Caco-2 (cell line): ENCODE measurements around the gene DLX4. TPM values are rescaled to one million over a fixed set of nuclear protein-coding genes. Genes with fewer than 3 reads are reported as not detected.

ENCODE experiments used
- BruUV-seq: library from RNA; stranded (reverse); fragments of 400-500 nt; replicated peaks from 2 replicates; lab custom pipeline; 2021; lab: Mats Ljungman, UMichigan
- CTCF ChIA-PET: fragments of 300-600 bp; sonication (Branson Sonifier 250); formaldehyde crosslinking; loops from one replicate; lab custom pipeline; 2022; ENCODE audit warnings: antibody characterized with exemption; lab: Charles Lee
- POLR2A ChIA-PET: fragments of 300-600 bp; sonication (Branson Sonifier 250); formaldehyde crosslinking; loops from one replicate; lab custom pipeline; 2022; ENCODE audit warnings: antibody characterized with exemption; lab: Charles Lee
- DNase-seq, 2 experiments: peaks; one replicate each; pipeline versions ENCODE4 v3.0.0 to v3.0.0-alpha.2; 2020 to 2022
- H3K27me3 ChIP-seq: replicated peaks from 2 replicates; pipeline ENCODE4 v1.6.0; 2011; ENCODE audit warnings: low read length; ENCODE audit not compliant: control insufficient read depth, insufficient read depth
- H3K36me3 ChIP-seq: 2 replicates; pipeline ENCODE4 v1.5.1; 2011; ENCODE audit warnings: low read length; ENCODE audit not compliant: control insufficient read depth, insufficient read depth
- H3K4me1 ChIP-seq: fragments of 250-450 bp; sonication (Bioruptor Pico); 2 replicates; pipeline ENCODE4 v1.5.1; 2020; ENCODE audit warnings: mild to moderate bottlenecking
- H3K4me3 ChIP-seq: 2 replicates; pipeline ENCODE4 v1.5.1; 2011; ENCODE audit warnings: low read depth, mild to moderate bottlenecking, control low read depth, low read length
- H3K9me3 ChIP-seq: fragments of 250-450 bp; sonication (Bioruptor Pico); 2 replicates; pipeline ENCODE4 v1.5.1; 2020; ENCODE audit warnings: mild to moderate bottlenecking, moderate library complexity
- H3K27ac Mint-ChIP-seq: one replicate; pipeline ENCODE4 v1.8.0; 2022; ENCODE audit warnings: mixed read lengths; ENCODE audit not compliant: unreplicated experiment
- H3K27me3 Mint-ChIP-seq: one replicate; pipeline ENCODE4 v1.8.0; 2022; ENCODE audit warnings: mixed read lengths; ENCODE audit not compliant: insufficient read depth, unreplicated experiment
- H3K36me3 Mint-ChIP-seq: one replicate; pipeline ENCODE4 v1.8.0; 2022; ENCODE audit warnings: mild to moderate bottlenecking, mixed read lengths; ENCODE audit not compliant: insufficient read depth, unreplicated experiment
- H3K4me1 Mint-ChIP-seq: one replicate; pipeline ENCODE4 v1.8.0; 2022; ENCODE audit warnings: low read depth, mixed read lengths; ENCODE audit not compliant: unreplicated experiment
- H3K4me3 Mint-ChIP-seq: one replicate; pipeline ENCODE4 v1.8.0; 2022; ENCODE audit warnings: mild to moderate bottlenecking, moderate library complexity, mixed read lengths; ENCODE audit not compliant: unreplicated experiment
- H3K9me3 Mint-ChIP-seq: one replicate; pipeline ENCODE4 v1.8.0; 2022; ENCODE audit warnings: mixed read lengths; ENCODE audit not compliant: unreplicated experiment
- CTCF ChIP-seq, 2 experiments: fragments of 200-600 bp in 1 of 2; IDR thresholded peaks; 1 replicate in 1 of 2; 2 replicates in 1 of 2; pipeline versions ENCODE4 v1.5.1 to v1.8.0; 2011 to 2022; ENCODE audit warnings: antibody characterized with exemption in 1 of 2, control low read depth in 1 of 2, inconsistent platforms in 1 of 2, low read depth in 1 of 2, low read length in 1 of 2, mild to moderate bottlenecking in 1 of 2, moderate library complexity in 1 of 2; ENCODE audit not compliant: insufficient read depth in 1 of 2, severe bottlenecking in 1 of 2, unreplicated experiment in 1 of 2
- intact Hi-C: fragments of 100-400 bp; cut with micrococcal nuclease; formaldehyde crosslinking; loops from one replicate; pipeline ENCODE4 v1.10.0; 2022; ENCODE audit not compliant: unreplicated experiment
- total RNA-seq: library from RNA; stranded (reverse); gene quantifications from 2 replicates; pipeline ENCODE4 v1.2.3, GENCODE V29; 2022

Gene DLX4
- total RNA-seq, 1 experiment from 2014 or later: 27.0 TPM

- Histone ChIP-seq H3K9me3 (no peaks in the 10 kb centered on the region), H3K36me3 (no peaks in the 10 kb centered on the region), H3K27me3 (no peaks in the 10 kb centered on the region), H3K4me1 (peaks cover 5% of the 10 kb centered on the region; the same call in 1 of the 2 replicates), H3K4me3 (no peak overlapping the region)
- no TSS peak for BruUV-seq
- peaks cover 3% of the 10 kb centered on the region for H3K27me3 Mint-ChIP-seq
- no peaks in the 10 kb centered on the region for H3K9me3 Mint-ChIP-seq
- ChIA-PET CTCF (interaction anchor here (1.1 kb wide), 1 partner anchor 116 kb away, joined by 3 read pairs; the partner anchor contains the start of gene TAC4), POLR2A (no interaction called here)
- peaks cover 2% of the 10 kb centered on the region for H3K36me3 Mint-ChIP-seq
- H3K4me1 Mint-ChIP-seq: peaks cover 13% of the 10 kb centered on the region
- no peak overlapping the region for H3K27ac Mint-ChIP-seq
- intact Hi-C loops: no loop called here
- TF ChIP-seq CTCF (IDR thresholded peaks at IDR 0.05; ENCODE audit: insufficient read depth in 1 of 2, low read depth in 1 of 2, low read length in 1 of 2, severe bottlenecking in 1 of 2, unreplicated experiment in 1 of 2): no peak
- H3K4me3 Mint-ChIP-seq: no peak overlapping the region
- DNase-seq: no peak
These were observed 5.2 kb upstream of the DLX4 start for GRCh38 chr17:49963626-49964302.

GRCh38 chr17:49964303-49964768 lies 4.7 kb upstream of the DLX4 start:
- H3K4me1 Mint-ChIP-seq: peaks cover 12% of the 10 kb centered on the region
- POLR2A ChIA-PET: no interaction called here
- CTCF ChIA-PET: no interaction called here
- H3K9me3 ChIP-seq: no peaks in the 10 kb centered on the region
- no peak overlapping the region for H3K27ac Mint-ChIP-seq
- no TSS peak for BruUV-seq
- H3K9me3 Mint-ChIP-seq: no peaks in the 10 kb centered on the region
- peaks cover 6% of the 10 kb centered on the region for H3K36me3 Mint-ChIP-seq
- H3K27me3 ChIP-seq: no peaks in the 10 kb centered on the region
- no peaks in the 10 kb centered on the region for H3K36me3 ChIP-seq
- H3K4me1 ChIP-seq: peaks cover 5% of the 10 kb centered on the region; the same call in 1 of the 2 replicates
- H3K4me3 Mint-ChIP-seq: no peak overlapping the region
- intact Hi-C loops: no loop called here
- H3K27me3 Mint-ChIP-seq: peaks cover 3% of the 10 kb centered on the region
- TF ChIP-seq CTCF (IDR thresholded peaks at IDR 0.05; ENCODE audit: insufficient read depth in 1 of 2, low read depth in 1 of 2, low read length in 1 of 2, severe bottlenecking in 1 of 2, unreplicated experiment in 1 of 2): no peak
- no peak for DNase-seq
- no peak overlapping the region for H3K4me3 ChIP-seq

GRCh38 chr17:49964769-49965523 lies 4.0 kb upstream of the DLX4 start:
- Histone ChIP-seq H3K4me1 (peaks cover 5% of the 10 kb centered on the region; the same call in 1 of the 2 replicates), H3K9me3 (no peaks in the 10 kb centered on the region), H3K27me3 (no peaks in the 10 kb centered on the region), H3K4me3 (no peak overlapping the region), H3K36me3 (no peaks in the 10 kb centered on the region)
- no peak overlapping the region for H3K27ac Mint-ChIP-seq
- intact Hi-C loops: loop anchor here (5.0 kb wide), 1 partner anchor 167 kb away; the partner anchor contains the start of gene SAMD14
- H3K36me3 Mint-ChIP-seq: peaks cover 6% of the 10 kb centered on the region
- no peak overlapping the region for H3K4me3 Mint-ChIP-seq
- BruUV-seq: no TSS peak
- H3K9me3 Mint-ChIP-seq: no peaks in the 10 kb centered on the region
- H3K4me1 Mint-ChIP-seq: peaks cover 6% of the 10 kb centered on the region
- DNase-seq: no peak
- ChIA-PET POLR2A (no interaction called here), CTCF (no interaction called here)
- peaks cover 3% of the 10 kb centered on the region for H3K27me3 Mint-ChIP-seq
- TF ChIP-seq CTCF (IDR thresholded peaks at IDR 0.05; ENCODE audit: insufficient read depth in 1 of 2, low read depth in 1 of 2, low read length in 1 of 2, severe bottlenecking in 1 of 2, unreplicated experiment in 1 of 2): no peak
